ENCODE data around the gene HHIP.
"Not testable (repeated sequence)": the region's sequence is repeated elsewhere in the genome, so short reads cannot be mapped to it uniquely, and the experiment has no call there.

HHIP gene

DNA sequence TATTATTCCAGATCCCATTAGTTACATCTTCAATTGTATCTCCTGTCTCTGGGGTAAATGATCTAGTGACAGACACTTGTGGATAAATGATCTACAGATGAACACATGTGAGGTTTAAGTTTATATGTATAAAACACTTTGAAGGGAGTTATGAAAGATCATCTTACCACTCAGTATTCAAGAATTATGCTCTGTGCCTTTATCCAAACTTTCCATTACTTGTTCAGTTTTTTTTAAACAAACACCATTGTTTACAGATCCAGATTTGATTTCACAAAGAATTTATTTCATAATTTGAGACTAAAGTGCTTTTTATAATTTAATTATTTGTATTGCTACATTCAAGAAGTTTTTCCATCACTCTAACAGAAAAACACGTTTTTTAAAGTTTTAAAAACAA, 142.5 kb downstream of the HHIP start:
- Histone ChIP-seq H3K4me3 (ENCODE audit: low read depth, low read length) (no peak overlapping the region), H3K9me3 (no peaks in the 10 kb centered on the region), H3K27me3 (no peaks in the 10 kb centered on the region), H3K36me3 (no peaks in the 10 kb centered on the region), H3K4me1 (no peaks in the 10 kb centered on the region)
- TF ChIP-seq CTCF (IDR thresholded peaks at IDR 0.05; ENCODE audit: low read depth, low read length): no peak
- DNase-seq: no peak

- DNase-seq; H3K27me3 ChIP-seq; H3K4me1 ChIP-seq; H3K4me3 ChIP-seq (ENCODE audit: low read depth, low read length); H3K36me3 ChIP-seq; H3K9me3 ChIP-seq: not testable (repeated sequence)
Measured at GRCh38 chr4:144791933-144792332, 146.0 kb downstream of the HHIP start.
